H1 (cell line): ENCODE data around the gene ARMH3. TPM values are rescaled to one million over a fixed set of nuclear protein-coding genes. Genes with fewer than 3 reads are reported as not detected.
A peak's percentile ranks its signal among the peaks of the same experiment; 100 is the strongest.

Experiments used
- CTCF ChIA-PET: fragments of 300-600 bp; sonication (Branson Sonifier 250); formaldehyde crosslinking; loops from one replicate; lab custom pipeline; 2021; ENCODE audit not compliant: partially characterized antibody; lab: Charles Lee
- POLR2A ChIA-PET: fragments of 300-600 bp; sonication (Branson Sonifier 250); formaldehyde crosslinking; loops from one replicate; lab custom pipeline; 2021; ENCODE audit warnings: inconsistent platforms; ENCODE audit not compliant: partially characterized antibody; lab: Charles Lee
- DNase-seq, 2 experiments: peaks; one replicate each; pipeline versions ENCODE4 v3.0.0 to v3.0.0-alpha.2; 2010 to 2022; ENCODE audit warnings: low spot score in 2 of 2, low read depth in 1 of 2, mixed read lengths in 1 of 2
- FAIRE-seq: peaks from 2 replicates; lab custom pipeline; 2011; peaks lifted over from hg19 to GRCh38; lab: Jason Lieb, UNC
- H2AFZ ChIP-seq: 2 replicates; pipeline ENCODE4 v1.8.1; 2012; ENCODE audit warnings: low read length, inconsistent platforms
- H2AK5ac ChIP-seq: 2 replicates; pipeline ENCODE4 v1.6.1; 2013; ENCODE audit warnings: low read depth, low read length
- H2BK120ac ChIP-seq: replicated peaks from 2 replicates; pipeline ENCODE3; 2013; ENCODE audit warnings: low read depth, low read length, inconsistent platforms
- H2BK12ac ChIP-seq: 2 replicates; pipeline ENCODE4 v1.6.1; 2013; ENCODE audit warnings: low read depth, low read length
- H2BK15ac ChIP-seq: 2 replicates; pipeline ENCODE4 v1.6.1; 2013; ENCODE audit warnings: low read length
- H2BK20ac ChIP-seq: 2 replicates; pipeline ENCODE4 v1.6.1; 2013; ENCODE audit warnings: low read length
- H2BK5ac ChIP-seq: 2 replicates; pipeline ENCODE4 v1.6.1; 2013; ENCODE audit warnings: low read depth, low read length
- H3K14ac ChIP-seq: 2 replicates; pipeline ENCODE4 v1.6.1; 2013; ENCODE audit warnings: inconsistent platforms; ENCODE audit not compliant: insufficient read length
- H3K18ac ChIP-seq: 2 replicates; pipeline ENCODE4 v1.6.1; 2013; ENCODE audit warnings: low read length; ENCODE audit errors: extremely low read depth
- H3K23ac ChIP-seq: 2 replicates; pipeline ENCODE4 v1.6.1; 2013; ENCODE audit warnings: inconsistent platforms; ENCODE audit not compliant: insufficient read length
- H3K23me2 ChIP-seq: 2 replicates; pipeline ENCODE4 v1.6.1; 2013; ENCODE audit warnings: low read depth, low read length
- H3K27ac ChIP-seq: 2 replicates; pipeline ENCODE4 v1.6.1; 2011; ENCODE audit warnings: low read depth, low read length, inconsistent platforms
- H3K27me3 ChIP-seq, 4 experiments: replicated peaks in 1 of 4; 1 replicate in 1 of 4; 2 replicates in 3 of 4; pipeline versions ENCODE4 v1.6.1 to v1.8.1; 2011 to 2013; ENCODE audit warnings: low read length in 3 of 4, mild to moderate bottlenecking in 3 of 4, inconsistent platforms in 2 of 4, mixed read lengths in 2 of 4, moderate library complexity in 1 of 4; ENCODE audit not compliant: control insufficient read depth in 3 of 4, insufficient read depth in 3 of 4; ENCODE audit errors: extremely low read depth in 1 of 4
- H3K36me3 ChIP-seq, 4 experiments: 2 replicates each; pipeline versions ENCODE4 v1.6.1 to v1.8.1; 2011 to 2013; ENCODE audit warnings: mild to moderate bottlenecking in 4 of 4, low read length in 3 of 4, moderate library complexity in 2 of 4, control low read depth in 1 of 4, inconsistent platforms in 1 of 4; ENCODE audit not compliant: insufficient read depth in 4 of 4, control insufficient read depth in 2 of 4
- H3K4ac ChIP-seq: replicated peaks from 2 replicates; pipeline ENCODE3; 2013; ENCODE audit warnings: low read length, low read depth, mixed read lengths, inconsistent platforms; ENCODE audit not compliant: insufficient read length
- H3K4me1 ChIP-seq, 4 experiments: replicated peaks in 1 of 4; 1 replicate in 1 of 4; 2 replicates in 3 of 4; pipeline versions ENCODE4 v1.6.1 to v1.8.1; 2011 to 2013; ENCODE audit warnings: low read length in 3 of 4, inconsistent platforms in 2 of 4, mixed read lengths in 1 of 4; ENCODE audit not compliant: insufficient read depth in 4 of 4, control insufficient read depth in 3 of 4
- H3K4me2 ChIP-seq, 2 experiments: 2 replicates each; pipeline versions ENCODE4 v1.6.1 to v1.8.1; 2011 to 2013; ENCODE audit warnings: low read depth in 2 of 2, low read length in 2 of 2, control low read depth in 1 of 2, inconsistent platforms in 1 of 2, mild to moderate bottlenecking in 1 of 2; ENCODE audit not compliant: insufficient read depth in 1 of 2
- H3K4me3 ChIP-seq, 4 experiments: fragments of 200-600, 300-600 bp in 1 of 4; sonication (generic), shearing (Covaris generic), sonication (Bioruptor Twin) in 1 of 4; 2 replicates each; pipeline versions ENCODE4 v1.5.1 to v1.8.1; 2011 to 2016; ENCODE audit warnings: low read length in 4 of 4, low read depth in 3 of 4, control low read depth in 2 of 4, inconsistent platforms in 2 of 4, mild to moderate bottlenecking in 2 of 4, mixed read lengths in 1 of 4, moderate library complexity in 1 of 4; ENCODE audit not compliant: insufficient read depth in 2 of 4; ENCODE audit errors: extremely low read depth in 1 of 4
- H3K56ac ChIP-seq: replicated peaks from 2 replicates; pipeline ENCODE3; 2013; ENCODE audit warnings: low read depth, mild to moderate bottlenecking, mixed read lengths, low read length, inconsistent platforms; ENCODE audit not compliant: insufficient read length
- H3K79me1 ChIP-seq: 2 replicates; pipeline ENCODE4 v1.6.1; 2013; ENCODE audit warnings: low read depth, low read length, control low read depth
- H3K79me2 ChIP-seq, 2 experiments: 2 replicates each; pipeline versions ENCODE4 v1.6.1 to v1.8.1; 2012 to 2013; ENCODE audit warnings: low read length in 2 of 2, mild to moderate bottlenecking in 2 of 2, inconsistent platforms in 1 of 2; ENCODE audit not compliant: insufficient read depth in 2 of 2, control insufficient read depth in 1 of 2
- H3K9ac ChIP-seq, 4 experiments: replicated peaks in 1 of 4; 1 replicate in 1 of 4; 2 replicates in 3 of 4; pipeline versions ENCODE4 v1.6.1 to v1.8.1; 2011 to 2013; ENCODE audit warnings: low read depth in 3 of 4, low read length in 3 of 4, control low read depth in 2 of 4, mild to moderate bottlenecking in 2 of 4, moderate library complexity in 2 of 4, inconsistent platforms in 1 of 4; ENCODE audit errors: extremely low read depth in 1 of 4
- H3K9me3 ChIP-seq, 2 experiments: 2 replicates each; pipeline versions ENCODE4 v1.6.1 to v1.8.1; 2012 to 2013; ENCODE audit warnings: mild to moderate bottlenecking in 2 of 2, moderate library complexity in 2 of 2, control low read depth in 1 of 2, inconsistent platforms in 1 of 2, low read depth in 1 of 2, low read length in 1 of 2, mixed read lengths in 1 of 2; ENCODE audit not compliant: insufficient read depth in 2 of 2
- H4K20me1 ChIP-seq, 2 experiments: replicated peaks in 1 of 2; 2 replicates each; pipeline versions ENCODE3 to v1.8.1; 2011 to 2013; ENCODE audit warnings: inconsistent platforms in 2 of 2, low read length in 2 of 2, mild to moderate bottlenecking in 1 of 2; ENCODE audit not compliant: insufficient read depth in 2 of 2, control insufficient read depth in 1 of 2
- H4K5ac ChIP-seq: 2 replicates; pipeline ENCODE4 v1.6.1; 2013; ENCODE audit warnings: low read length, low read depth, mixed read lengths, inconsistent platforms; ENCODE audit not compliant: insufficient read length
- H4K8ac ChIP-seq: 2 replicates; pipeline ENCODE4 v1.8.0; 2013; ENCODE audit warnings: mild to moderate bottlenecking, moderate library complexity, low read length, inconsistent platforms; ENCODE audit not compliant: insufficient read depth; ENCODE audit errors: extremely low read depth
- H4K91ac ChIP-seq: replicated peaks from 2 replicates; pipeline ENCODE3; 2013; ENCODE audit warnings: low read length, mixed read lengths, inconsistent platforms; ENCODE audit not compliant: insufficient read length
- ATF3 ChIP-seq: IDR thresholded peaks from 2 replicates; pipeline ENCODE4 v1.6.1; 2011; ENCODE audit warnings: low read depth, mild to moderate bottlenecking, low read length; ENCODE audit not compliant: insufficient read depth
- BRCA1 ChIP-seq: IDR thresholded peaks from 2 replicates; pipeline ENCODE4 v1.6.1; 2012; ENCODE audit warnings: low read depth, low read length, improper control_type of control experiment
- EP300 ChIP-seq, 2 experiments: IDR thresholded peaks; 1 replicate in 1 of 2; 2 replicates in 1 of 2; pipeline ENCODE4 v1.6.1; 2011 to 2012; ENCODE audit warnings: low read depth in 2 of 2, low read length in 2 of 2, mild to moderate bottlenecking in 2 of 2, borderline replicate concordance in 1 of 2, inconsistent platforms in 1 of 2, moderate library complexity in 1 of 2
- KDM4A ChIP-seq: IDR thresholded peaks from one replicate; pipeline ENCODE4 v1.7.1; 2012; ENCODE audit warnings: low read depth, mild to moderate bottlenecking, moderate library complexity, low read length, inconsistent platforms; ENCODE audit not compliant: severe bottlenecking
- MAX ChIP-seq: IDR thresholded peaks from 2 replicates; pipeline ENCODE4 v1.6.1; 2012; ENCODE audit warnings: inconsistent platforms
- PHF8 ChIP-seq: fragments of 200-600 bp; sonication (generic); conservative IDR thresholded peaks from 2 replicates; pipeline ENCODE4 v1.7.1; 2012; ENCODE audit warnings: low read depth, mild to moderate bottlenecking, inconsistent platforms, low read length, moderate library complexity
- POLR2A ChIP-seq, 2 experiments: IDR thresholded peaks; 1 replicate in 1 of 2; 2 replicates in 1 of 2; pipeline ENCODE4 v1.6.1; 2011; ENCODE audit warnings: low read depth in 2 of 2, low read length in 2 of 2, mild to moderate bottlenecking in 2 of 2; ENCODE audit errors: control extremely low read depth in 1 of 2
- whole genome bisulfite sequencing, 2 experiments: shearing (Covaris generic) in 1 of 2; methylation state at CpG; one replicate each; pipeline versions ENCODE4 v1.1.6 to v1.1.7; 2013 to 2015; ENCODE audit warnings: low lambda C conversion rate in 2 of 2, mixed read lengths in 2 of 2, inconsistent platforms in 1 of 2, low coverage in 1 of 2, missing lambda C conversion rate in 1 of 2; ENCODE audit not compliant: insufficient replicate concordance in 2 of 2, insufficient coverage in 1 of 2, insufficient read length in 1 of 2; ENCODE audit errors: extremely low coverage in 1 of 2, missing lambda C conversion rate in 1 of 2; 5-methylcytosine and 5-hydroxymethylcytosine counted together
- polyA plus RNA-seq, 7 experiments: library from polyadenylated mRNA; depleted of rRNA in 3 of 7; stranded (reverse) in 5 of 7; unstranded in 2 of 7; fragments of >200 nt in 5 of 7; fragments of 200-250 nt in 2 of 7; gene quantifications; 1 replicate in 5 of 7; 2 replicates in 1 of 7; 4 replicates in 1 of 7; pipeline versions ENCODE4 v1.2.1 to v1.2.3, GENCODE V29; 2011 to 2013; ENCODE audit warnings: missing spikeins in 2 of 7, mixed read lengths in 2 of 7
- total RNA-seq: library from RNA; stranded (reverse); fragmentation: NEBNext Ultra II Directional; extraction: Animal tissue kit (Norgen Biotek cat#: 25700); gene quantifications from 2 replicates; pipeline ENCODE4 v1.2.1, GENCODE V29; 2021
- TF ChIP-seq, protein P1 (sequence below): IDR thresholded peaks from 2 replicates; pipeline ENCODE4 v1.6.1; 2012; ENCODE audit warnings: inconsistent platforms

The ARMH3 gene
- total and polyA plus RNA-seq, 2 of the 8 experiments (the other 6 are each of a cell fraction or from before 2014, with no cell fraction given) = 11.6 to 18.3 TPM

GRCh38 chr10:102064868-102065560 lies 9.0 kb upstream of the ARMH3 start, which contains the start of gene HPS6:
Gene HPS6, plus strand, starts transcription at chr10:102065349. Its CDS starts 126 bp downstream, at chr10:102065475.
- Histone ChIP-seq H3K79me1 (peaks cover 2% of the 10 kb centered on the region; the same call in 1 of the 2 replicates), H3K36me3 (no peaks in the 10 kb centered on the region), H4K5ac (no peak within 1 kb of the TSS), H3K56ac (no peak within 1 kb of the TSS), H3K27ac (no peak within 1 kb of the TSS), H4K20me1 (peaks cover 4 to 11% of the 10 kb centered on the region in 2 experiments), H3K4me2 (peak within 1 kb of the TSS; percentile 51 to 86), H4K91ac (peak within 1 kb of the TSS; percentile 4), H3K27me3 (peaks cover 0 to 3% (median 1%) of the 10 kb centered on the region in 4 experiments; a peak in 1 of 7 replicates), H2AFZ (no peak within 1 kb of the TSS; the same call in 1 of the 2 replicates), H2BK5ac (no peak within 1 kb of the TSS; the same call in 1 of the 2 replicates), H3K4me3 (peak within 1 kb of the TSS; percentile 71 to 86 (median 77)), H3K4me1 (peaks cover 0 to 5% (median 4%) of the 10 kb centered on the region in 4 experiments; a peak in 5 of 7 replicates), H2BK15ac (peak within 1 kb of the TSS; percentile 97; the same call in 1 of the 2 replicates), H3K79me2 (no peaks in the 10 kb centered on the region), H2BK20ac (no peak within 1 kb of the TSS), H3K4ac (no peak within 1 kb of the TSS), H4K8ac (peak within 1 kb of the TSS; percentile 83), H3K23me2 (no peaks in the 10 kb centered on the region; the same call in 1 of the 2 replicates), H3K9me3 (no peaks in the 10 kb centered on the region), H3K23ac (no peak within 1 kb of the TSS), H2AK5ac (no peak within 1 kb of the TSS), H2BK120ac (no peak within 1 kb of the TSS), H3K9ac (peak within 1 kb of the TSS in 3 of 4 experiments; percentile 45 to 64 (median 56); a peak in 5 of 7 replicates), H3K18ac (no peak within 1 kb of the TSS; the same call in 1 of the 2 replicates), H2BK12ac (no peak within 1 kb of the TSS; the same call in 1 of the 2 replicates), H3K14ac (no peak within 1 kb of the TSS)
- DNase-seq (peak in 1 of 2 experiments; percentile 85), FAIRE-seq (no peak)
- CTCF ChIA-PET = interaction anchor here (0.9 to 5.9 kb wide), 5 partner anchors 8 to 224 kb away, joined by 3 to 33 read pairs (median 16); no protein-coding TSS in a partner anchor
- POLR2A ChIA-PET = interaction anchor here (0.6 to 3.3 kb wide), 6 partner anchors 10 to 247 kb away, joined by 3 to 13 read pairs (median 3); partner anchors contain the start of genes ARMH3 and OGA
- 10% methylated on average over 28 of the region's 61 CpGs; no CpG with 5 or more reads in 1 of the 2 experiments for WGBS, 2 experiments
- TF ChIP-seq POLR2A (IDR thresholded peaks at IDR 0.05; ENCODE audit: control extremely low read depth in 1 of 2, low read depth in 2 of 2, low read length in 2 of 2) (peak in 1 of 2 experiments; percentile 51; a peak in 1 of 3 replicates), BRCA1 (no peak), MAX (peak; percentile 21; the same call in 1 of the 2 replicates), KDM4A (peak; percentile 99), ATF3 (no peak), EP300 (IDR thresholded peaks at IDR 0.05; ENCODE audit: borderline replicate concordance in 1 of 2, low read depth in 2 of 2, low read length in 2 of 2) (no peak), PHF8 (peak; percentile 53; the same call in 1 of the 2 replicates)
- TF ChIP-seq, protein P1, sequence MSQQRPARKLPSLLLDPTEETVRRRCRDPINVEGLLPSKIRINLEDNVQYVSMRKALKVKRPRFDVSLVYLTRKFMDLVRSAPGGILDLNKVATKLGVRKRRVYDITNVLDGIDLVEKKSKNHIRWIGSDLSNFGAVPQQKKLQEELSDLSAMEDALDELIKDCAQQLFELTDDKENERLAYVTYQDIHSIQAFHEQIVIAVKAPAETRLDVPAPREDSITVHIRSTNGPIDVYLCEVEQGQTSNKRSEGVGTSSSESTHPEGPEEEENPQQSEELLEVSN = 0 out of 2 replicates have a peak, but pooled peaks have one; percentile 23
